WTC11 (cell line): ENCODE data around the gene POLA1.

ENCODE experiments used
- TF ChIP-seq, protein P1 (sequence below): sonication (generic); formaldehyde crosslinking; IDR thresholded peaks from 2 replicates; pipeline ENCODE4 v1.8.1; 2023; ENCODE audit warnings: mild to moderate bottlenecking, missing genetic modification reagents, moderate library complexity
- TF ChIP-seq, protein P2 (sequence below): sonication (generic); formaldehyde crosslinking; IDR thresholded peaks from 2 replicates; pipeline ENCODE4 v1.8.0; 2022; ENCODE audit warnings: mild to moderate bottlenecking, missing genetic modification reagents

DNA sequence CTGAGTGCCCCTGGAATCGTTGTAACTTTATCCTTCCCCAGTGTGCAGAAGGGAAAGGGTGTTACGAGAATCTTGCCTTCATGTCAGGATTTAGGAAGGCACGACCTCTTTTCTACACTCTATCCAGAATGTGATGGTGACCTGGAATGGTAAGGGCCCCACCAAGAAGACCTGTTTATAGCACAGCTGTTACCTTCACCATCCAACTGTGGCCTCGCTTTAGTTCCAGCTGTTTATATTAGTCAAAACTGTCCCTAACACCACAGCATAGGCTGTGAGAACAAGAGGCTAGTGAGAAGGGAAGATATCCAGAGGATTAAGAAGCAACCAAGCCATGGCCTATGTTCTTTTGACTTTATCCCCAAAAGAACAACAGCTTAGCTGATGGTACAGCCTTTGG lies 294.0 kb downstream of the POLA1 start:
- TF ChIP-seq, protein P1, sequence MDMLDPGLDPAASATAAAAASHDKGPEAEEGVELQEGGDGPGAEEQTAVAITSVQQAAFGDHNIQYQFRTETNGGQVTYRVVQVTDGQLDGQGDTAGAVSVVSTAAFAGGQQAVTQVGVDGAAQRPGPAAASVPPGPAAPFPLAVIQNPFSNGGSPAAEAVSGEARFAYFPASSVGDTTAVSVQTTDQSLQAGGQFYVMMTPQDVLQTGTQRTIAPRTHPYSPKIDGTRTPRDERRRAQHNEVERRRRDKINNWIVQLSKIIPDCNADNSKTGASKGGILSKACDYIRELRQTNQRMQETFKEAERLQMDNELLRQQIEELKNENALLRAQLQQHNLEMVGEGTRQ = no peak
- TF ChIP-seq, protein P2, sequence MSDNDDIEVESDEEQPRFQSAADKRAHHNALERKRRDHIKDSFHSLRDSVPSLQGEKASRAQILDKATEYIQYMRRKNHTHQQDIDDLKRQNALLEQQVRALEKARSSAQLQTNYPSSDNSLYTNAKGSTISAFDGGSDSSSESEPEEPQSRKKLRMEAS = no peak
